Testis (tissue), 2 donors: Measurements from ENCODE around the gene NACC2.

Source experiments
- CTCF ChIP-seq, 3 experiments: fragments of 450-650 bp in 2 of 3; fragments of 200-600 bp in 1 of 3; sonication (generic) in 1 of 3; IDR thresholded peaks; one replicate each; pipeline ENCODE4 v1.5.1; 2016 to 2019; ENCODE audit warnings: antibody characterized with exemption in 3 of 3, mild to moderate bottlenecking in 2 of 3, moderate library complexity in 1 of 3
- POLR2A ChIP-seq: fragments of 450-650 bp; IDR thresholded peaks from one replicate; pipeline ENCODE4 v1.6.1; 2017; ENCODE audit warnings: antibody characterized with exemption, mild to moderate bottlenecking, moderate library complexity

GRCh38 chr9:136112541-136112940, 17.5 kb upstream of the NACC2 start:
- no peak for TF ChIP-seq POLR2A
- no peak for TF ChIP-seq CTCF (IDR thresholded peaks at IDR 0.05)
